Adrenal gland (tissue), 5 donors: ENCODE results near the gene KCNIP1.

Source experiments
- CTCF ChIP-seq, 6 experiments: fragments of 450-650 bp in 4 of 6; fragments of 200-600 bp in 2 of 6; sonication (generic) in 1 of 6; IDR thresholded peaks; 1 replicate in 5 of 6; 2 replicates in 1 of 6; pipeline versions ENCODE4 v1.5.1 to v1.8.0; 2016 to 2021; ENCODE audit warnings: antibody characterized with exemption in 6 of 6, mild to moderate bottlenecking in 2 of 6, moderate library complexity in 1 of 6
- POLR2A ChIP-seq, 2 donors: fragments of 450-650 bp; IDR thresholded peaks; one replicate each; pipeline ENCODE4 v1.6.1; 2017; ENCODE audit warnings: antibody characterized with exemption in 2 of 2, mild to moderate bottlenecking in 2 of 2, moderate library complexity in 1 of 2
- donor health status: DM: no; HTN: no; CAD: no.

GRCh38 chr5:170553218-170553617 lies 49.4 kb downstream of the KCNIP1 start:
- TF ChIP-seq CTCF (IDR thresholded peaks at IDR 0.05) (no peak), POLR2A (IDR thresholded peaks at IDR 0.05) (no peak)
